GM18511 (cell line): ENCODE measurements around the gene ATP7B.
"Not testable (repeated sequence)": the region's sequence is repeated elsewhere in the genome, so short reads cannot be mapped to it uniquely, and the experiment has no call there.

Experiments
- ATAC-seq: cut with Tn5 transposase; IDR thresholded peaks from one replicate; pipeline ENCODE4 v1.9.1; 2021; ENCODE audit warnings: mild to moderate bottlenecking, moderate library complexity; ENCODE audit not compliant: unreplicated experiment

ATP7B gene

DNA sequence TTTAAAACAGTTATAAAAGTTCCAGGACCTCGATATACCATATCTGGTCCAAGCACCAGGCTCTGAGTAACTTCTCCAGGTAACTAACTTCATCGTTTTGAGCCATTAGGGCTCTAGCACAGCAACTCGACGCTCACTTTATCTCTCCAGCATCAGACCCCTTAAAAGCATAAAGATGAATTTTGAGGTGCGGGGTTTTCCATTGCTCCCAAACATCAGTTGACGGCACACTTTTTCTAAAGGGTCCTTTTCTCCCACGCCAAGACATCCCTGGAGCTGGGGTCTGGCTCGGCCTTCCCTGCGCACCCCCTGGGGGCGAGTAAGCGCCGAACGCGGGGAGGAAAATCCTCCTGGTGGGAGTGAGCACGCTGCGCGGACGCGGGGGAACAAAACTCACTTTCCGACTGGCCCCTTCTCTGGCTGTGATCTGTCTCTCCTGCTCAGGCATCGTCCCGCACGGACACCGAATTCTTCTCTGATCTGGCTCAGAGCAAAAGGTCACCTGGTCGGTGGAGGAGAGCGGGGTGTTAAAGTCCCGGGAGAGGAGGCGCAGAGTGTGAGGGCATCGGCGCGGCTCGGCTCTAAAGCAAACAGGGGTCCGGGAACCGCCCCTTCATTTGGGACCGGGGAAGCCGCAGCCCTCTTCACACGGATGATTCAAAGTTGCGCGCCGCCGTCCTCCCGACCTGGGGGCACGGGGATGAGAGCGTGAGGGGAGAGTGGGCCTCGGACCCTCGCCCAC, at the start of gene ATP7B:
TSS of gene ATP7B (minus strand) at position 561 of the 742 bp plus-strand sequence. CDS start at position 448, 113 bp downstream.
- ATAC-seq, result peak; percentile 25

DNA sequence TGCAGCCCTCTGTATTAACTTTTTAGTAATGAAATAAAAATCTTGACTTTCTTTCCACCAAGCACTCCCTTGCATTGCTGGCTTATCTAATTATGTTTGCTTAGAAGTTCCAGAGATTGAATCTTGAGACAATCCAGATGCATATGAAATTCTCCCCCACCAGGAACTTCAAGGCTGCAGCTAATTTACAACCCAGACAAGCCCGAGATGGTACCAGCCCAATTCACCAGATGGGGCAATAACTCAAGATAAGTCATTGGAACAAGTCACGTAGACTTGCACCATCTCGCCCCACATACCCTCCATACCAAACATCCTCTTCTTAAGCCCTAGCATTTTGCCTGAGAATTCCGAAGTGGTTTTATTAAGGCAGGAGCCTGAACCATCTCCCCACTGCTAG, 42.2 kb upstream of the ATP7B start:
- ATAC-seq, result no peak

DNA sequence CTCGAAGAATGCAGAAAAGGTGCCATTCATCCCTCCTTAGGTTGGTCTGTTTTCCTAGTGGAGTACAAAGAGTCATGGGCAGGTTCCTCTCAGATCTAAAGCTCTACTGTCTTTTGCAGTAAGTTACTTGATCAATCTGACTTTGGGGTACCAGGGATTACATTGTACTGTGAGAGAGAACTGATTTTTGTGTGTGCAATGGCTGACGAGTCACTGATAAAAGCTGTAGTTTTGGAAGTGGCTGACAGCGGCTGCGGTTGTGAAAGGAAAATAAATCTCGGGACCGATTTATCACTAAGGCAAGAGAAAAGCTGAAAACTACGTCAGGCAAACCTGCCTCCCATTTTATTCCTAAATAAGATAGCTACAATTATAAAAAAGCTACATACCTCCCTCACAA, 40.1 kb upstream of the ATP7B start:
- no peak for ATAC-seq

DNA sequence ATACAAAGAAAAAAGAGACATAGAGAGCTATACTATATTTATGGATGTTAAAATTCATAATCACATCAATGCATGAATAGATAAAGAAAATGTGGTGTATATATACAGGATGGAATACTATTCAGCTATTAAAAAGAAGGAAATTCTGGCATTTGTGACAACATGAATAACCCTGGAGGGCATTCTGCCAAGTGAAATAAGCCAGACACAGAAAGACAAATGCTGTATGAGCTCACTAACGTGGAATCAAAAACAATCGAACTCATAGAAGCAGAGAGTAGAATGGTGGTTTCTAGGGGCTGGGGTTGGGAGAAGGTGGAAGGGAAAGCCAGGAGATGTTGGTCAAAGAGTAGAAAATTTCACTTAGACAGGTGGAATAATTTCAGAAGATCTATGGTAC, 37.3 kb upstream of the ATP7B start:
- no peak for ATAC-seq

DNA sequence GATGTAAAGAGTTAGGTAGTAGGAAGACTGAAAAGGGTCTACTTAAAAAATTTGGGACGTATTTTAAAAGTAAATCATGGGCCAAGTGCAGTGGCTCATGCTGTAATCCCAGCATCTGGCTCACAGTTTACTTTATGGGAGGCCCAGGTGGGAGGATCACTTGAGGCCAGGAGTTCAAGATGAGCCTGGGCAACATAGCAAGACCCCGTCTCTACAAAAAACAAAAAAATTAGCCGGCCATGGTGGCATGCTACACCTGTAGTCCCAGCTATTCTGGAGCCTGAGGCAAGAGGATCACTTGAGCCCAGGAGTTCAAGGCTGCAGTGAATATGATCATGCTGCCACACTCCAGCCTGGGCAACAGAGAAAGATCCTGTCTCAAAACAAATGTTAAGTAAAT, 36.2 kb upstream of the ATP7B start:
- ATAC-seq, result no peak

DNA sequence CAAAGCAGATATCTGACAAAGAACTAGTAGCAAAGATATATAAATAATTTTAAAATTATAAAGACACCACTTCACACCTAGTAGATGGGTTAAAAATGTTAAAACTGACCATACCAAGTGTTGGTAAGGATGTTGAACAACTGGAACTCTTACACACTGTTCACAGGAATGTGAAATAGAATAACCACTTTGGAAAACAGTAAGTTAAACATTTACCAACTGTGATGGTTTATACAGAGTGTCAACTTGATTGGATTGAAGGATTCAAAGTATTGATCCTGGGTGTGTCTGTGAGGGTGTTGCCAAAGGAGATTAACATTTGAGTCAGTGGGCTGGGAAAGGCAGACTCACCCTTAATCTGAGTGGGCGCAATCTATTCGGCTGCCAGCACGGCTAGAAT, 32.4 kb upstream of the ATP7B start:
- ATAC-seq, result no peak

DNA sequence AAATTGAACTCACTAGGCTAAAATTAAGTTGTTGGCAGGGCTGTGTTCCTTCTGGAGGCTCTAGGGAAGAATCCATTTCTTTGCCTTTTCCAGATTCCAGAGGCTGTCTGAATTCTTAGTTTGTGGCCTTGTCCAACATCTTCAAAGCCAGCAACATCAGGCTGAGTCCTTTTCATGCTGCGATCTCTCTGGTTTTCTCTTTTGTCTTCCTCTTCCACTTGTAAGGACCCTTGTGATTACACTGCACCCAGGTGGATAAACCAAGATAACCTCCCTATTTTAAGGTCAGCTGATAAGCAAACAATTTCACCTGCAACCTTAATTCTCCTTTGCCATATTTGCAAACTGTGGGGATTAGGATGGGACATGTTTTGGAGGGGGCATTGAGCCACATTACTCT, 24.8 kb upstream of the ATP7B start:
- ATAC-seq, result no peak

DNA sequence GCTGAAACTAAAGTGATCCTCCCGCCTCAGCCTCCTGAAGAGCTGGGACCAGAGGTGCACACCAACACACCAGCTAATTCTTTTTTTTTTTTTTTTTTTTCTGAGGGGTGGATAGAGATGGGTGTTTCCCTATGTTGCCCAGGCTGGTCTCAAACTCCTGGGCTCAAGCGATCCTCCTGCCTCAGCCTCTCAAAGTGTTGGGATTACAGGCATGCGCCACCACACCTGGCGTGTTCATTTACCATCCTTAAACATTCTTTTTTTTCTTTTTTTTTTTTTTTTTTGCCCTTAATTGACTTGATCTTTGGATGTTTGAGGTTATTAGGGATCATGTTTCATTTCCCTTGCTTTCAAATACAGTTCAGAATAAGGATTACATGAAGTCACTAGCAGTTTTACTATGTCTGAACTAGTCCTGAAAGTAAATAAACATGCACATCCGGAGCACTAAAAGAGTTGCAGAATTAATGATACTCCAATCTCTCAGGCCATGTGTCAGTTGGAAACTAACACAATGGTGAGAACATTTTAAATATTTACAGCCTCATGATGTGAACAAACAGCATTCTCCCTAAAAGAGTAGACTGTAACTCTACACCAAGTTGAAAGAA, 23.5 kb upstream of the ATP7B start:
- ATAC-seq, result no peak

DNA sequence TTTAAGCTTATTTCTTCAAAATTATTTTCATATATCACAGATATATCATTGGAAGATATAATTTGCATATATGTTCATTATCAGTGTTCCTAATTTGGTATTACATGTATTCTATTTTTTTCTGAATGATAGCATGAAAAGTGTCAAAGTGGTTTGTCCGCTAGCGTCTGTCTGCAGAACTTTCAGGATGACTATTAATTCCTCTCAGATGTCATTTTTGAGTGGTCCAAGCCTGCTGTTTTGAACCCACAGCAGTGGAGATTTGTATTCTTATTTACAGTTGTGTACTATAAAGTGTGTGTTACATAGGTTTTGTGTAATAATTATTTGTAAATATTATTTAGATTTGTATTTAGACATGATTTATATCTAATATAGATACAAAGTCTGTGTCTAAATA, 21.8 kb upstream of the ATP7B start:
- no peak for ATAC-seq

DNA sequence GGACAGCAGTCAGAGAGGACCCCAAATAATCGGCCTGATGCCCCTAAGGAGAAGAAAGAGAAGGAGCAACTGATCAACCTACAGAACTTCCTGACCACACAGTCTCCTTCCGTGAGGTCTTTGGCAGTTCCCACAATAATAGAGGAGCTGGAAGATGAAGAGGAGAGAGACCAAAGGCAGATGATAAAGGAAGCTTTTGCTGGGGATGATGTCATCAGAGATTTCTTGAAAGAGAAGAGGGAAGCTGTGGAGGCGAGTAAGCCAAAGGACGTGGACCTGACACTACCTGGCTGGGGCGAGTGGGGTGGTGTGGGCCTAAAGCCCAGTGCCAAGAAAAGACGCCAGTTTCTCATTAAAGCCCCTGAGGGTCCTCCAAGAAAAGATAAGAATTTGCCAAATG, 19.2 kb upstream of the ATP7B start:
- ATAC-seq, result not testable (repeated sequence)

DNA sequence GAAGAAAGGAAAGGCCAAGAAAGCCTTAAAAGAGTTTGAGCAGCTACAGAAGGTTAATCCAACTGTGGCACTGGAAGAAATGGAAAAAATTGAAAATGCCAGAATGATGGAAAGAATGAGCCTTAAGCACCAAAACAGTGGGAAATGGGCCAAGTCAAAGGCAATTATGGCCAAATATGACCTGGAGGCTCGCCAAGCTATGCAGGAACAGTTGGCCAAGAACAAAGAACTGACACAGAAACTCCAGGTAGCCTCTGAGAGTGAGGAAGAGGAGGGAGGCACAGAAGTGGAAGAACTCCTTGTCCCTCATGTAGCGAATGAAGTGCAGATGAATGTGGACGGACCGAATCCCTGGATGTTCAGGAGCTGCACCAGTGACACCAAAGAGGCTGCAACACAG, 18.3 kb upstream of the ATP7B start:
- ATAC-seq, result no peak

DNA sequence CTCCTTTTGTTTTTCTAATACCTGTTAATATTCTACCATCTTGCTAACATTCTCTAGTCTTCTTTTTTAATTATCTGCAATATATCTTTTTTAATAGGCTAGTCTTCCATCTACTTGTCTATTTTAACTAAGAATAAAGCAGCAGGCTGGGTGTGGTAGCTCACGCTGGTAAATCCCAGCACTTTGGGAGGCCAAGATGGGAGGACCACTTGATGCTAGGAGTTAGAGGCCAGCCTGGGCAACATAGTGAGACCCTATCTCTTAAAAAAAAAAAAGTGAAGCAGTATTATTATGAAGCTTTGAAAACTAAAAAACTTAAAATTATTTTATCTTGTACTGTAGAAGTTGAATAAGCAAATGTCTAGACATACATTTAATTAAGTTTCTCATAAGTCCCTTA, 16.6 kb upstream of the ATP7B start:
- ATAC-seq, result no peak

DNA sequence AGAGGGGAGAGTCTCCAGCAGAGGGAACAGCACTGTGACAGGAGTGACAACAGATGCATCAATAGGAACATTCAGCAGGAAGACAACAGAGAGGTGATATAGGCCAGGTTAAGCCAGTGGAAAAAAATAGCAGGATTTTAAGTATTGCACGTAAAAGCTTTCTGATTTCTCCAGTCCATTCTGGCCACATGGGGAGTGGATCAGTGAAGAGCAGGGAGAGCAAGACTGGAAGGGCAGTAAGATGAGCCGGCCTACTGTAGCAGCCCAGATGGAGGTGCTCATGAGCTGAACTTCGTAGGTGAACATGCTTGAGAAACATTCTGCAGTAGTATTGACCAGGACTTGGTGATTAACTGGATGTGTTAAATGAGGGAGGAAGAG, 15.0 kb upstream of the ATP7B start:
- ATAC-seq, result no peak

DNA sequence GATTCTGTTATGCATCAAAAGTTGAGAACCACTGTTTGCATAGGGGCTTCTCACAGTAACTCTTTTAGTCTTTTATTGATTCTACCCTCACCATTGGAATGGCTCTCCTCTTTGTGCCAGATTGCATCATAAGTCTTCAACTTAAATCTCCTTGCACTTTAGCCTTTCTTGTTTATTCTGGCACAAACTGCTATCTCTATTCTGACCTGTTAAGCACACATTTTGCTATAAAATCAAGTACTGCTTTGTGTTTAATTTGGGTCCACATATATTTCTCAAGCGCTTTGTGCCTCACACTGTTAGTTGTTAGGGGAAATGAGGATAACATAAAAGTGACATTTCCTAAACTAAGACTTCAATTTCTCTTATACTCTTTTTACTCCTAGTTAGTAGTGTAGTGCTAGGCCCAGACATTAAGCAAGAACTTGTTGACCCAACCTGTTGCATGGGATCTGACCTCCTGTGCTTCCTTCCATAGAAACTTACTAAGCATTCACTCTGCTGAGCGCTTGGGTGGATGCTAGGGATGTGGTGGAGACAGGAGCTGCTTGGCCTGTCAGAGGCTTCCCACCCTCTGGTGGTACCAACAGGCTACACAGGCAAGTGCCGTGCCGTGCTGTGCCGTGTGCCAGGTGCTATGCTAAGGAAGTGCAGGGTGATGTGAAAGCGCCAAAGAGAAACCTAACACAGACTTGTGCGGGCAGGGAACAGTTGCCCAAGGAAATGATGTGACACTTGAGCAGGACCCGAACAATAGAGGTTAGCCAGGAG, 14.4 kb upstream of the ATP7B start:
- ATAC-seq, result no peak

DNA sequence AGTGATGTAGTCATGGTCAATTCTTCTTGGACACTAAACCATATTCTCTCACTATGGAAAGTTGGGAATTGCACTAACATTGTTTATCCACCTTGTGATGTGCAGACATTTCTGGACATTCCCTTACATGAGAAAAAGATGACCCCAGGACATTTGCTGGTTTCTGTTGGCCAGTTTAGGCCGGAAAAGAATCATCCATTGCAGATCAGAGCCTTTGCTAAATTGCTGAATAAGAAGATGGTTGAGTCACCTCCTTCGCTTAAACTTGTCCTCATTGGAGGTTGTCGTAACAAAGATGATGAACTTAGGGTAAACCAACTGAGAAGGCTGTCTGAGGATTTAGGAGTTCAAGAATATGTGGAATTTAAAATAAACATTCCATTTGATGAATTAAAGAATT, 13.2 kb upstream of the ATP7B start, which contains the start of gene UTP14C:
TSS of gene UTP14C (plus strand) at position 211 of the 400 bp plus-strand sequence. CDS start 4,114 bp downstream, outside the sequence.
- no peak for ATAC-seq

DNA sequence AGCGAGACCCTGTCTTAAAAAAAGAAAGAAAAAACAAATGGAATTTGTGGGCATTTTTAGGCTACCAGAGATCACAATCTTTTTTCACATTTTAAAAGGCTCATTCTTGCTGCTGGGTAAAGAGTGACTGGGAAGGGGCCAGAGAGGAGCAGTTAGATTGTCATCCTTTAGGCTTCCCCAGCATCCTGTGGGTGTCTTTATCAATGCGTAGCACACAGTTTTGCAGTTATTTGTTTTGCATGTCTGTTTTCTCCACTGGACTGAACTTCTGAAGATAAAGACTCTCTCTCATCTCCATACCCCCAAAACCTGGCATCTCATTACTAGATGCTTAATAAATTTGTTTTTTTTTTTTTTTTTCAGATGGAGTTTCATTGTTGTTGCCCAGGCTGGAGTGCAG, 11.1 kb upstream of the ATP7B start:
- ATAC-seq, result no peak

DNA sequence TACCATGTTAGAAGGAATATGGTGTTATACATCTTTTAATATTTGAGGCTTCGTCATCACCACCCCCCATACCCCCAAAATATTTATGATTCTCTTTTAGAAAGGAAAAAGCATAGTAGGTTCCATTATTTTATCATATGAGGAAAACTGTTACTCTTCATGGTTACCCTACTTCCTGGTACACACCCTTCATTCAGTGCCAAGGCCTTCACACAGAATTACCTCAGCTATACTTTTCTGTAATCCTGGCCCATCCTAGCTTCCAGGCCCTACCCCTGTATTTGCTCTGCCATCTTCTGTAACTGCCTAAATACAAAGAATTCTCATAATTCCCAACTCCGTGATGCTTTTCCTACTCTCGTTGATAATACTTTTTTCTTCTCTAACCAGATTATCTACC, 8.9 kb upstream of the ATP7B start:
- ATAC-seq, result no peak

DNA sequence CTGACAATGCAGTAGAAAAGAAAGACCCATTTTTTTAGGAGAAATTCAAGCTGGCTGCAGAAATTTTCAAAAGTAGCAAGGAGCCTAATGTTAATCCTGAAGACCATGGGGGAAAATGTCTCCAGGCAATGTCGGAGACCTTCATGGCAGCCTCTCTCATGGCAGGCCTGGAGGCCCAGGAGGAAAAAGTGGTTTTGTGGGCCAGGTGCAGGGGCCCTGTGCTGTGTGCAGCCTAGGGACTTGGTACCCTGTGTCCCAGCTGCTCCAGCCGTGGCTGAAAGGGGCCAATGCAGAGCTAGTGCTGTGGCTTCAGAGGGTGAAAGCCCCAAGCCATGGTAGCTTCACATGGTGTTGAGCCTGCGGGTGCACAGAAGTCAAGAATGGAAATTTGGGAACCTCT, 5.0 kb upstream of the ATP7B start:
- ATAC-seq, result no peak

DNA sequence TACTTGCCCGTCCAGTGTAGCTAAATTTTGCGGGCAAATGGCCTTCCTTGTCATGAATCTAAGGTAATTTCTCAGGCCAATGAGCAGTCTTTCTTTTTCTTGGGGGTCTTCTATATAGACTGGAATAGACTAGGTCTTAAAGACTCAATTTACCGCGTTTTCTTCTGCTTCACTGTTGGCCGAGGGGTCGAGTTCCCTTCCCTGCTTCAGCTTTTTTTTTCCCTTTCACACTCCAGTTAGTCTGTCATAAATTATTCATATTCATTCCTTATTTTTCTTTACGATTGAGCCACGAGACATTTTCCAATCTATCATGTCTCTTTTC, 1.2 kb upstream of the ATP7B start:
- peak; percentile 2 for ATAC-seq

DNA sequence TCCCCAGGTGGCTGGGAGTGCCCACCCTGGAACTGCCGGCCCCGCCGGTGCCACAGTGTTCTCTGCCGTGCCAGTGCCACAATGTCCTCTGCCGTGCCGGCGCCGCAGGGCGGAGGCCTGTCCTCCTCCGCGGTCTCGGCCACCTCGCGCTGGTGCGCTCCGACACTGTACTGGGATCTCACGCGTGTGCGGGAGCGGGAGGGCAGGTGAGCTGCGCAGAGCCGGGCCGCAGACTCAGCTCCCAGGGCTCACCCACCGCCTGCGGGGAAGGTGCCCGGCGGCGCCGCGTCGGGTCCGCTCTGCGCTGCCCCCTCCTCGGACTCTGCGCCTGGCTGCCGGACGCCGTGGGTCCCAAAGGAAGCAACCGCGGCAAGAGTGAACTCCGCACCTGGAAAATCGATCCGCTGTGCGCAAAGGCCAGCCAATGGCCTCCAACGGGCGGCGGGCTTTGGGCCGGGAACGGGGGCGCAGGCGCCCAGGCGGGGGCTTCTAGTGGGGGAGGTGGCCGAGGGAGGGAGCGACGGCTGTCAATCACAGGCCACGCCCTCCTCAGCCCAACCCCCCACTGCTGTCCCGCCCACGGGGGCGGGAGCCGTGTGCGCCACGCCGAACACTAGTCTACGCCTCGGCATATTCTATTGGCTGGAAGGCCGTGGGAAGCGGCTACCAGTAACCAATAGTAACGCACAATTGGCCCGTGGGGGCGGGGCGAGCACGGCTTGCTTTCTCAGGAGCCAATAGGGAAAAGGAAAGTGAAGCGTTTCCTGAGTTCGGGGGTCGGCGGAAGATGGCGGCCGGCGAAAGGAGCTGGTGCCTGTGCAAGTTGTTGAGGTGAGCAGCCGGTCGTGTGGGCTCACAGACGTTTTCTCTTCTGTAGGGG, 622 bp upstream of the ATP7B start, which contains the start of gene ALG11:
TSS of gene ALG11 (plus strand) at position 767 of the 880 bp plus-strand sequence. CDS start at position 788, 21 bp downstream.
- ATAC-seq, result peak; percentile 99

DNA sequence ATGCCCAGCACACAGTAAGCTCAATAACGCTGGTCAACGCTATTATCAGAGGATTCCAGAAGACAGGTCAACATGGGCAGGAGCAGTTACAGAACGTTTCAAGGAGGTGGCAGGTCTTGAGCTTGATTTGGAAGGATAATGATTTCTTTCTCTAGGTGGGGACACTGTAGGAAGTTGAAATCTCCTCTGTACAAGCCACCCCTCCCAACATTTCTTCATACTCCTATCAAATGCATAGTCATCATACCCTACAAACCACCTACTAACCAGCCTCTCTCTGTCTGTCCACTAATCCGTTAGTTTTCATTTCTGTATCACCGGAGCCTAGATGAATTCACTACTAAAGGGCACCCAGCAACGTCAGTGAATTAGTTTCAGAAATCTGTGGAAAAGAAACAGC, 1.3 kb downstream of the ATP7B start:
- no peak for ATAC-seq
